K562 (cell line): ENCODE data around the gene VARS1. TPM values are rescaled to one million over a fixed set of nuclear protein-coding genes. Genes with fewer than 3 reads are reported as not detected.

ENCODE experiments used
- ARID3A ChIP-seq: IDR thresholded peaks from 2 replicates; pipeline ENCODE4 v1.6.1; 2012; ENCODE audit warnings: low read depth, low read length, improper control_type of control experiment, borderline replicate concordance
- ATF3 ChIP-seq, 2 experiments: fragments of 450-650 bp in 1 of 2; sonication (generic) in 1 of 2; formaldehyde crosslinking in 1 of 2; IDR thresholded peaks in 1 of 2; conservative IDR thresholded peaks in 1 of 2; 2 replicates each; pipeline versions ENCODE4 v1.6.1 to v1.8.1; 2016 to 2023; ENCODE audit warnings: mild to moderate bottlenecking in 2 of 2, moderate library complexity in 2 of 2, inconsistent platforms in 1 of 2, missing genetic modification reagents in 1 of 2
- CAMTA2 ChIP-seq: fragments of 250-450 bp; sonication (Bioruptor Pico); conservative IDR thresholded peaks from 2 replicates; pipeline ENCODE4 v1.5.1; 2022
- ELK1 ChIP-seq: sonication (generic); formaldehyde crosslinking; IDR thresholded peaks from 2 replicates; pipeline ENCODE4 v1.8.1; 2022; ENCODE audit warnings: missing genetic modification reagents
- FOXP1 ChIP-seq: sonication (generic); formaldehyde crosslinking; IDR thresholded peaks from 2 replicates; pipeline ENCODE4 v1.8.0; 2022; ENCODE audit warnings: mild to moderate bottlenecking, missing genetic modification reagents
- GTF2F1 ChIP-seq: IDR thresholded peaks from 2 replicates; pipeline ENCODE4 v1.6.1; 2011; ENCODE audit warnings: low read depth, low read length, improper control_type of control experiment
- KHSRP ChIP-seq: fragments of 450-650 bp; IDR thresholded peaks from 2 replicates; pipeline ENCODE4 v1.6.1; 2017
- NCOA1 ChIP-seq: fragments of 450-650 bp; IDR thresholded peaks from 2 replicates; pipeline ENCODE4 v1.6.1; 2016; ENCODE audit warnings: low read depth
- NR2F6 ChIP-seq: fragments of 450-650 bp; formaldehyde crosslinking; IDR thresholded peaks from 2 replicates; pipeline ENCODE4 v1.4.0; 2020; ENCODE audit warnings: mild to moderate bottlenecking
- POLR3G ChIP-seq: IDR thresholded peaks from 2 replicates; pipeline ENCODE4 v1.6.1; 2011; ENCODE audit not compliant: insufficient read length, insufficient replicate concordance; ENCODE audit errors: extremely low read depth
- RAD51 ChIP-seq: fragments of 450-650 bp; IDR thresholded peaks from 2 replicates; pipeline ENCODE4 v1.7.1; 2016; ENCODE audit warnings: low read depth, mild to moderate bottlenecking, borderline replicate concordance
- RUNX1 ChIP-seq: sonication (generic); IDR thresholded peaks from 2 replicates; pipeline ENCODE4 v1.6.1; 2016; ENCODE audit warnings: antibody characterized with exemption, low read depth
- SREBF2 ChIP-seq: sonication (generic); formaldehyde crosslinking; IDR thresholded peaks from 2 replicates; pipeline ENCODE4 v1.4.0; 2020; ENCODE audit warnings: mild to moderate bottlenecking, missing genetic modification reagents
- ZBTB49 ChIP-seq: sonication (generic); formaldehyde crosslinking; IDR thresholded peaks from 2 replicates; pipeline ENCODE4 v1.8.0; 2022; ENCODE audit warnings: missing genetic modification reagents, mild to moderate bottlenecking, borderline replicate concordance
- ZKSCAN3 ChIP-seq: fragments of 250-450 bp; sonication (Bioruptor Pico); IDR thresholded peaks from 2 replicates; pipeline ENCODE4 v1.4.0; 2020
- ZNF121 ChIP-seq: sonication (generic); formaldehyde crosslinking; conservative IDR thresholded peaks from 2 replicates; pipeline ENCODE4 v1.8.0; 2022; ENCODE audit warnings: missing genetic modification reagents
- ZNF584 ChIP-seq: fragments of 200-800 bp; sonication (Bioruptor generic); IDR thresholded peaks from 2 replicates; pipeline ENCODE4 v1.6.1; 2016; ENCODE audit warnings: low read depth, mild to moderate bottlenecking, missing genetic modification characterization, missing compliant biosample characterization
- ZNF707 ChIP-seq: fragments of 250-450 bp; sonication (Bioruptor Pico); conservative IDR thresholded peaks from 2 replicates; pipeline ENCODE4 v1.8.0; 2022; ENCODE audit warnings: inconsistent platforms, mild to moderate bottlenecking, moderate library complexity
- polyA plus RNA-seq, 8 experiments: library from polyadenylated mRNA; depleted of rRNA in 4 of 8; stranded (reverse) in 5 of 8; unstranded in 3 of 8; fragments of >200 nt; fragmentation: Nextera tagmentation in 2 of 8; fragmentation: Illumina TruSeq in 1 of 8; extraction: Ambion mirVana in 2 of 8; extraction: Trizol in 1 of 8; gene quantifications; 2 replicates each; pipeline versions ENCODE4 v1.2.1 to v1.2.3, GENCODE V29; 2011 to 2014; ENCODE audit warnings: inconsistent platforms in 1 of 8, missing spikeins in 1 of 8
- total RNA-seq, 7 experiments: library from RNA; depleted of rRNA in 6 of 7; stranded (reverse); fragments of >200 nt in 6 of 7; fragmentation: Illumina TruSeq in 2 of 7; extraction: Trizol in 2 of 7; gene quantifications; 2 replicates each; pipeline versions ENCODE4 v1.2.1 to v1.2.3, GENCODE V29; 2011 to 2021; ENCODE audit warnings: low replicate concordance in 1 of 7

VARS1 gene
- total and polyA plus RNA-seq, 9 of the 15 experiments (the other 6 are each of a cell fraction or from before 2014, with no cell fraction given), result 2.9 to 488 (median 130) TPM

GRCh38 chr6:31837369-31838113 lies 42.0 kb upstream of the VARS1 start (continued):
- TF ChIP-seq POLR3G, result no peak
- TF ChIP-seq ZBTB49, result no peak
- no peak for TF ChIP-seq ARID3A
- peak; percentile 20; the same call in 1 of the 2 replicates for TF ChIP-seq FOXP1 (CRISPR knock-in tag)
- TF ChIP-seq RAD51, result no peak
- 0 out of 2 replicates have a peak, but pooled peaks have one; percentile 70 for TF ChIP-seq CAMTA2 (CRISPR knock-in tag)
- TF ChIP-seq KHSRP, result 0 out of 2 replicates have a peak, but pooled peaks have one; percentile 15
- TF ChIP-seq ATF3 (IDR thresholded peaks at IDR 0.05), result no peak
- TF ChIP-seq ATF3 (CRISPR knock-in tag; conservative IDR thresholded peaks at IDR 0.05), result no peak
- no peak for TF ChIP-seq ELK1 (CRISPR knock-in tag)
- TF ChIP-seq SREBF2, result 0 out of 2 replicates have a peak, but pooled peaks have one; percentile 93
- TF ChIP-seq ZNF707 (CRISPR knock-in tag), result no peak
- TF ChIP-seq ZKSCAN3 (CRISPR knock-in tag), result no peak
- TF ChIP-seq RUNX1, result no peak
- no peak for TF ChIP-seq NCOA1
- no peak for TF ChIP-seq NR2F6 (CRISPR knock-in tag)
- no peak for TF ChIP-seq GTF2F1
- TF ChIP-seq ZNF121 (CRISPR knock-in tag), result no peak
- TF ChIP-seq ZNF584 (CRISPR knock-in tag), result 0 out of 2 replicates have a peak, but pooled peaks have one; percentile 64
